HFF-Myc (cell line): ENCODE measurements around the gene ACADS.

ENCODE experiments used
- DNase-seq: peaks from one replicate; pipeline ENCODE4 v3.0.0-alpha.2; 2011; ENCODE audit warnings: low read depth; ENCODE audit errors: extremely low read depth
- H3K4me3 ChIP-seq: replicated peaks from 2 replicates; pipeline ENCODE4 v1.5.1; 2011; ENCODE audit warnings: low read depth, mild to moderate bottlenecking, control low read depth, low read length
- CTCF ChIP-seq: IDR thresholded peaks from 2 replicates; pipeline ENCODE4 v1.5.1; 2012; ENCODE audit warnings: mild to moderate bottlenecking, low read depth, low read length, control low read depth; ENCODE audit errors: missing control alignments

ACADS gene

GRCh38 chr12:120725659-120726509, at the start of gene ACADS:
TSS of gene ACADS (plus strand) at chr12:120725826. CDS start at chr12:120725886, 60 bp downstream.
- H3K4me3 ChIP-seq = peak within 1 kb of the TSS; percentile 58
- DNase-seq = peak; percentile 30
- no peak for TF ChIP-seq CTCF

- TF ChIP-seq CTCF = no peak
- no peak overlapping the region for H3K4me3 ChIP-seq
- no peak for DNase-seq
These were observed 47.7 kb upstream of the ACADS start for GRCh38 chr12:120677765-120678473.

- no peak for TF ChIP-seq CTCF
- no peak overlapping the region for H3K4me3 ChIP-seq
- DNase-seq = no peak
These were observed 47.1 kb upstream of the ACADS start for GRCh38 chr12:120678572-120678971.

- no peak overlapping the region for H3K4me3 ChIP-seq
- DNase-seq = no peak
- TF ChIP-seq CTCF = no peak
These were observed 45.4 kb upstream of the ACADS start for GRCh38 chr12:120680165-120680738.

GRCh38 chr12:120684523-120684932, 41.1 kb upstream of the ACADS start:
- no peak overlapping the region for H3K4me3 ChIP-seq
- no peak for DNase-seq
- no peak for TF ChIP-seq CTCF

- no peak for TF ChIP-seq CTCF
- DNase-seq = no peak
- peak overlapping the region; percentile 69; the same call in 1 of the 2 replicates for H3K4me3 ChIP-seq
These were observed 40.1 kb upstream of the ACADS start for GRCh38 chr12:120685522-120685921.
